DMS114 treated with DMSO at 0.1 percent for 48 hours (cell line): Measurements from ENCODE around the gene MCF2L2.
"Not testable (repeated sequence)": the region's sequence is repeated elsewhere in the genome, so short reads cannot be mapped to it uniquely, and the experiment has no call there.

Experiments used
- DNase-seq: peaks from one replicate; lab custom pipeline; 2025; ENCODE audit not compliant: unreplicated experiment; lab: John Stamatoyannopoulos, UW

The MCF2L2 gene

DNA sequence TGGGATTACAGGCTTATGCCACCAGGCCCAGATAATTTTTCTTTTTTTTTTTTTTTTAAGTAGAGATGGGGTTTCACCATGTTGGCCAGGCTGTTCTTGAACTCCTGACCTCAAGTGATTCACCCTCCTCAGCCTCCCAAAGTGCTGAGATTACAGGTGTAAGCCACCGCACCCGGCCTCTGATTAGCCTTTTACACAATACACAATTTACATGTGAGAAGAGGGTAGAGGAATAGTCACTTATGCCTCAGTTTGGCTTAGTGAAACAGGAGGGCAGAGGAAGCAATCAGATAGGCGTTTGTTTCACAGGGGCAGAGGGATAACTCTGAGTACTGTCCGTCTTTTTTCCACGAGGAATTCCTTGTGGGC lies 56.8 kb downstream of the MCF2L2 start:
- not testable (repeated sequence) for DNase-seq

DNA sequence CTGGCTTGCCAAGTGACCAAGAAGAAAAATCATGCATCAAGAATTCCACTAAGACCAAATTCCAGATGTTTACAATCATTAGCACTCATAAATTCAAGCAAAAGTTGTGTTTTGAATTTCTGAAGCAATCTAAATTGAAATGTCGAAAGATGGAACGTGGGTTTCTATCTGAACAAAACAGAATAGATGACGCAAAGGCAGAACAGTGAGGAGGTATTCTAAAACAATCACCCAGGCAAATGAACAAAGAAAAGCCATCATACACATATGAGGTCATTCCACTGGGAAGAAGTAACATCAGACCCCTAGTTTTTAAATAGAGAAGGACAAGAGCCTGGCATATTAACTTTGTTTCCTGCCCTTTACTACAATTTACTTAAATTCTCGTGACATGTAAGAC lies 58.0 kb downstream of the MCF2L2 start:
- no peak for DNase-seq

DNA sequence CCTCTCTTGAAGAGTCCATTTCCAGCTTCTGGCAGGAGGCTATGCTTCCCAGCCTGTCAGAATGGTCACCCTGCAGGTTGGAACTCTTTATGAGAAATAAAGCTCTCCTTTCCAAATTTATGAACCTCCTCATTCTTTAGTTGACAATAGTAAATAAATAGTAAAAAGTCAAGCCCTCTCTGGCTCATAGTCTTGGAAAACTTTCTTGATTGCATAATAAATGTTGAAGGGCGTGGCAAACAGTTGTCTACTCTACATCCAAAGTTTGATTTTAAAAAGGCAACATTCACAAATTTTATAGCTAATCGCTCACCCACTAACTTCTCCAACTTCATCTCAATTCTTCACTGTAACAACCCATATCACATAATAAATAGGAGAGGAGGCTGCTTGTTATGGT lies 58.8 kb downstream of the MCF2L2 start:
- DNase-seq = no peak

DNA sequence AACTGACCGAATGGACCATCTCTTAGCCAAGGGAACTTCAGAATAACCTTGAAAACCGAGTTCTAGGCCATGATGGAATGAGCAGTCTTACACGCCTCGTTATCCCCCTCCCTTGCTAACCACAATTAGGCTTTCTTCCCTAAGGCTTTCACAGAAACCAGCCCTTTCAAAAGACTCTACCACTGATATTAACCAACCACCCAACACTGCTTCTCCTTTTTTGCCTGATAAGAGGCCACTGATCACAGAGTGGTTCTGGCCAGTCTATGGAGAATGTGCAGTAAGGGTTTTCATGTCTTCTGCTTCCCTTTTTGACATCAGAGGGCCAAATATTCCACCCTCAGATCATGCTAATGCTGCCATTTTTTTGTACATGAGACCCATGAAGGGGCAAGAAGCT lies 59.3 kb downstream of the MCF2L2 start:
- DNase-seq = no peak

DNA sequence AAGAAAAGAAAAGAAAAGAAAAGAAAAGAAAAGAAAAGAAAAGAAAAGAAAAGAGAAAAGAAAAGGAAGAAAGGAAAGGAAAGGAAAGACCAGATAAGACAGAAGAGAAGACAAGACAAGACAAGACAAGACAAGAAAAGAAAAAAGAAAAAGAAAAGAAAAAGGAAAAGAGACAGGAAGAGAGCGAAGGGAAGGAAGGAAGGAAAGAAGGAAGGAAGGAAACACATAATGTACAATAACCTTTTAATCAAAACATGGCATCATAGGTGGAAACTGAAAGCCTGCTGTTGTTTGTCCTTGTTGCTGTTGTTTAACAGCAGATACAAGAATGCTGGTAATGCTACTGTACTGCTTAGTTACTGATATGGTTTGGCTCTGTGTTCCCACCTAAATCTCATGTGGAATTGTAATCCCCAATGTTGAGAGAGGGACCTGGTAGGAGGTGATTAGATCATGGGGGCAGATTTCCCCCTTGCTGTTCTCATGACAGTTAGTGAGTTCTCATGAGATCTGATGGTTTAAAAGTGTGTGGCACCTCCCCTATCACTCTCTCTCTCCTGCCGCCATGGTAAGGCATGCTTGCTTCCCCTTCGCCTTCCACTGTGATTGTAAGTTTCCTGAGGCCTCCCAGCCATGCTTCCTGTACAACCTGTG lies 67.3 kb downstream of the MCF2L2 start:
- DNase-seq = no peak

DNA sequence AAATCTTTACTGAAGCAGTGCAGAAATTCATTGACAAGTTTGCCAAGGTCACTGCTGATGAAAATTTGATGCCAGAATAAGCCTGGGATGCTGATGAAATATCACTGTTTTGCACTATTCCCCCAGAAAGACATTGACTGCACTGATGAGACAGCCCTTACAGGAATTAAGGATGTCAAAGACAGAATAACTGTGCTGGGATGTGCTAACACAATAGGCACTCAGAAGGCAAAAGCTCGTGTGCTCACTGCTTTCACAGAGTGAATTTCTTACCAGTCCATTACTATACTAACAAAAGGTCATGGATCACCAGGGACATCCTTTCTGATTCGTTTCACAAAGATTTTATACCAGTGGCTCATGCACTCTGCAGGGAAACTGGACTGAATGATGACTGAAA lies 69.4 kb downstream of the MCF2L2 start:
- no peak for DNase-seq

DNA sequence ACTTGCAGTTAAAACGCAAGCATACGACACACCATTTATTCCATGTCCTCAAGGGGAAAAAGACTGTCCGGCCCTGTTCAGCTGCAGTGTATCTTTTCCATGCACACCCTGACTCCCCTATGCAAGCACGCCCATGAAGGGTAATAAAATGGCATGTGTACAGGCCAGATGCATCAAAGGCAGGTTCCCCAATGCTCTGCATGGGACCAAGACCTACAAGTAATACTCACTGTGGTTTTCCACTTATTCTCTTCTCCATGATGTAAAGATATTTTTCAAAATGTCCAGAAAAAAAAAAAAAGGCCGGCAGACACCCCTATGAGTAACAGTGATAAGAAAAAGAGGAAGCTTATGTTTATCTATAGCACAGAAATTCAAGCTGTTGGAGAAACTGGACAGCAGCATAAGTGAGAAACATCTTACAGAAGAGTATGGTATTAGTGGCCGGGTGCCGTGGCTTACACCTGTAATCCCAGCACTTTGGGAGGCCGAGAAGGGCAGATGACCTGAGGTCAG lies 70.8 kb downstream of the MCF2L2 start:
- no peak for DNase-seq

DNA sequence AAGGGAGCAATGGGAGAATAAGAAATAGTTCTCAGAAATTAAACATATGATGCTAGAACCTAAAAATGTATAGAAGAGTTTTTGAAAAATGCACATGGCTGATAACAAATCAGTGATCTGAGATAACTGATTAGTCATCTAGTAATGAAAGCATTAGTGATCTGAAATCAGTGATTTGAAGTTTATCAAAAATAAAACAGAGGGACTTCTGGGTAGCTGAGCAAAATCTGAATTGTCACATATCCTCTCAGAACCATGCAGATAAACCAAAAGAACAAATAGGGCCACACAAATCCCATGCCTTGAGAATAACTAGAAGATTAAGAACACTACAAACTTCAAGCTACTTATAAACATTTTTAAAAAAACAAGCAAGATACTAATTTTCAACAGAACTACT lies 71.5 kb downstream of the MCF2L2 start:
- DNase-seq = no peak

DNA sequence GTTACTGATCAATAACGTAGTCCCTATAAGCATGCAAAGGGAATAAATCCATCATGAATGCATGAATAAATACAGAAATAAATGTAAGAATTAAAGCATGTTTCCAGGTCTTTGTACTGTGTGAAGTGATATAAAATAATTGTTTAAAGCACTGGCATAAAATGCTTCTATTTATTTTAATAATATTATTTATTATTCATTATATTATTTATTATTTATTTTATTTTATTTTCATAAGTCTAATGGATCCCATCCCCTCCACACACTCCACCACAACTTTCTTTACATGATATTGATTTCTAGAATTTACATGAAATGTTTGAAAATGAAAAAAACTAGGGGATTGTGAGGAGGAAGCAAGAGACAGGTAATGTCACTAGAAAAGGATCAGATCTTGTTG lies 73.5 kb downstream of the MCF2L2 start:
- DNase-seq = no peak

DNA sequence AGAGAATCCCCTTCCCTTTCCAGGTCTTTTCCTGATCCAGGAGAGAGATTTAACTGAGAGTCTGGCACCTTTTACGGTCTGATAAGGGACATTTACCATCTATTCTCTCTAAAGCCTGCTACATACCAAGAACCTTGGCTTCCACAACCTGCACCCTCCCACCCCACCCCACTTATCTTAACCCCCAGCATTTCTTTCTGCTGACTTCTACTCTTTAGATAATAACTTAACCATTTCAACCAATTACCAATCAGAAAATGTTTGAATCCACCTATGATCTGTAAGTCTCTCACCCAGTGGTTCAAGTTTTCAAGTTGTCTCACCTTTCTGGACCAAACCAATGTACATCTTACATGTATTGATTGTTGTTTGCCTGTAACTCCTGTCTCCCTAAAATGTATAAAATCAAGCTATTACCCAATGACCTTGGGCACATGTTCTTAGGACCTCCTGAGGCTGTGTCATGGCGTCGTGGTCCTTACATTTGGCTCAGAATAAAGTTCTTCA lies 74.0 kb downstream of the MCF2L2 start:
- DNase-seq = no peak

DNA sequence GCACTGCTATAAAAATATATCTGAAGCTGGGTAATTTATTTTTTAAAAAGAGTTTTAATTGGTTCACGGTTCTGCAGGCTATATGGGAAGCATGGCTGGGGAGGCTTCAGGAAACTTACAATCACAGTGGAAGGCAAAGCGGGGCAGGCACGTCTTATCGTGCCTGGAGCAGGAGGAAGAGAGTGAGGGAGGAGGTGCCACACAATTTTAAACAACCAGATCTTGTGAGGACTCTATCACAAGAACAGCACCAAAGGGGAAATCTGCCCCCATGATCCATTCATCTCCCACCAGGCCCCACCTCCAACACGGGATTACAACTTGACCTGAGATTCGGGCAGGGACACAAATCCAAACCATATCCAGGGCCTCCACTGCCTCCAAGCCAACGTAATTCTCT lies 75.0 kb downstream of the MCF2L2 start:
- no peak for DNase-seq

DNA sequence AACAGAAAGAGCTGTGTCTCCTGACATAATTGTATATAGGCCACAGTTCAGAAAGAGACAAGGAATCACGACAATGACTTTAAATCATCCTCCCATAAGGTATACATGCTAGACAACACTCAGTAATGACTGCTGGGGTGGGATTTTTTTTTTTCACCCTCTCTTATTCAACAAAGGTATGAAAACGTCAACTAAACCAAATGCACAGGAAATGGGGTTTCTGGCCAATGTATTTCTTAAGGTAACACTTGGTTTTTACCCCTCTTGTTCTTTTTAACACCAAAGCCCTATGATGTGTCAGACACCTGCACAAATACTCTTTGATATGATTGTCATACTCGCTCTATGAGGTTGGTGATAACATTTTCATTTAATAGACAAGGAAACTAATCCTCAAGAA lies 78.3 kb downstream of the MCF2L2 start:
- no peak for DNase-seq

DNA sequence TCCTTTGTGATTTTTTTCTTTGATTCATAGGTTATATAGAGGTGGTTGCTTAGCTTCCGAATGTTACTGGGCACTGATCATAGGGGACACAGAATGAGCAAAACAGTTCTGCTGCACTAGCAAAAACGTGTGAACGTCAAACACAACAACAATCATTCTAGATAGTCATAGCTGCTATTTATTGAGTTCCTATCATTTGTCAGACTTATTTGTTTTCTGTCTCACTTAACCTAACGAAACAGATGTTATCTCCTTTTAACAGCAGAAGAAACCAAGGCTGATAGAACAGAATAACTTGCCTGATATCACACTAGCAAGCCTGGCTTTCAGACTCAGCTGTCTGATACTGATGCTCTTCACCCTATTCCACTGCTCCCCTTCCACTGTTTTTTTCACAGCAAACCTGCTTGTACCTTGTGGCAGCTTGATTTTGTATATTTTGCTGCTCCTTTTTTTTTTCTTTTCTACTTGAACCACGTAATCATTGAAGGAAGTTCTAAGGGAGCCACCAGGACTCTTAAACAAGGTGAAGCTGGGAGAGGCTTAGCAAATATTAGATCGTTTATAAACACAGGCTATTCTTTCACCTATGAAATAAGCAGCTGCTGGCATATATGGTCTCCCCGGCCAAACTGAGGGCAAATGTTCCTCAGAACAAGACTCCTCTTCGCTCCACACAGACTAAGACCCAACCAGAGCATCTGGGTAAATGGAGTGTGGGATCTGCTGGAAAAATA lies 78.8 kb downstream of the MCF2L2 start:
- DNase-seq = no peak

DNA sequence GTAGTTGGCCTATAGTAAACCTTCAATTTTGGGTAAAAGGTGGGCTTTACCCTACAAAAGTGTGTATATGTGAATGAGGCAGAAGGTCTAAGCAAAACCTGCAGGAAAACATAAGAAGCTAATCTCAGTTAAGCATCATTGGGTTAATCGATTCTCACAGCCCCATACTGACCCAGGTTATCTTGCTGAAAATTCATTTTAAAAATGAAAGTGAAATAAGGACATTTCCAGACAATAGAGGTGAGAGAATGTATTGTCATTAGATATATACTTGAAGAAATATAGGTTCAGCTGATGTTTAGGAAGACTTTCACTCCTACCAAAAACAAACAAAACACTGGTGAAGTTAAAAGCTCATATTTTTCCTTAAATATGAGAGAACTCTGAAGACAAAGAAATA lies 85.6 kb downstream of the MCF2L2 start:
- no peak for DNase-seq

DNA sequence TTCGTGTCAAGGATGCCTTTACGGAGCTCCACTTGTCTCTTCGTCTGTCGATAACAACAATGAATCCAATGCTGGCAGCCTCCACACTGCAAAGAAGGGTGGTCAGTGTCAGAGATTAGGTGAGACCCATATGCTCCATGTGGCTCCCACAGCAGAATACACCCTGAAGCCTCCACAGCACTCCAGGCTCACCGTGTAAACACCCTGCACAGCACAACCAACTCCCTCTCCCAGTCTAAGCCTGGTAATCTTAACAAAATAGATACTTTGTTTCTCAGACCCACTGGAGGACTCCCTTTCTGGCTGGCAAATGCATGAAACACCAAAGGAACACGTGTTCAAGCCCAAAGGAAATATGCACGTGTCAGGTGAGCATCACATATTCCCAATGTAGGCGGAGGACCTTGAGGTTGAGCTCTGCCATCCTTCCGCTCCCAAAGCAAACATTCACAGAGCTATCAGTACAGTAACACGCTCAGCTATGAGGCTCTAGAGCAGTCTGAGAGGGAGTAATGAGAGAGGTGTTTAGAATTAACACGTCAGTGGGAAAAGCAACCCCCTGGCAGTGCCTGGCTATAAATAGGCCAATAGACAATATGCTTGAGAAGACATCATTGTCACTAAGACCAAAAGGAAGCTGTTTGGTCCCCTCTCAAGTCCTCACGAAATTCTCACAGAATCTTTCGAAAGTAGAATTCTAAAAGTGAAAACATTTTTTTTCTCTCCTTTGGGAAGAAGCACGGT lies 86.7 kb downstream of the MCF2L2 start:
- no peak for DNase-seq

DNA sequence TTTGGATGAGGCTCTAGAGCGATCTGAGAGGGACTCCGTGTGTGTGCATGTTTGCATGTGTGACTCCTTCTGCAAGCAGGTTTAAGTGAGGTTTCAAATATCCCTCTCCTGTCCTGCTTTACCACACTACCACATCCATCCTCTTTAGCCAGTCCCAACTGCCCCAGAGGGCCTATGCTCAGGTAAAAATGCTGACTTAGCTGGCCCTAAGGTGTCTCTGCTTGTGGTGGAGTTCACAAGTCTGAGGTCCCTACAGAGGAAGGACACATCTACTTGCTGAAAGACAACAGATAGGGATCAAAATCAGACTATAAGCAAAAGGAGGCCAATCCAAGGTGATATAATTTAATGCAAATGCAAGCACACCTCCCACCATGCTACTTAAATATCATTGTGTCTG lies 88.2 kb downstream of the MCF2L2 start:
- DNase-seq = no peak

DNA sequence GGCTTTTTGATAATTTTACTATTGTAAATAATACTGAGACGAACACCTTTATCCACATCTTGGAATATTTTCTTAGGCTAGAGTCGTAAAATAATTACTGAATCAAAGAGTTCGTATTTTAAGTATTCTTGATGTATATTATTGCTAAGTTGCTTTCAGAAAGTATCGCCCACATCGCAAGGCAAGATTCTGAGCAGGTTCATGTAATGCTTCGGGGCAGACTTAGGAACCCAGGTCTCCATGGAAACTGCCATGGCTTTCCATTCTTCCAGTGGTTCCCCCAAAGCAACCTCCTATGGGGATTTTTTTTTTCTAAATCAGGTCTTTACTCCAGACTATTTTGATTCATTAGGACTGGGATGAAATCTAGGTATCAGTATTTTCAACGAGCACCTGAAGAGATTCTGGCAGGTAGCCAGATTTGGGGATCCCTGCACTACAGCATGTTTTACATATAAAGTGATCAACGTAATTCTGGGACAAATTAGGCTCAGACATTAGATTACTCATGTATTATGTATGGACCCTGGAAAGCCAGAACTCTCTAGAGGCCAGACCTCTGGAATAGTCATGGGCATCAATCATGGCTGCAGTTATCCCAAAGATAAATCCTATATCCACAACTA lies 88.8 kb downstream of the MCF2L2 start:
- no peak for DNase-seq

DNA sequence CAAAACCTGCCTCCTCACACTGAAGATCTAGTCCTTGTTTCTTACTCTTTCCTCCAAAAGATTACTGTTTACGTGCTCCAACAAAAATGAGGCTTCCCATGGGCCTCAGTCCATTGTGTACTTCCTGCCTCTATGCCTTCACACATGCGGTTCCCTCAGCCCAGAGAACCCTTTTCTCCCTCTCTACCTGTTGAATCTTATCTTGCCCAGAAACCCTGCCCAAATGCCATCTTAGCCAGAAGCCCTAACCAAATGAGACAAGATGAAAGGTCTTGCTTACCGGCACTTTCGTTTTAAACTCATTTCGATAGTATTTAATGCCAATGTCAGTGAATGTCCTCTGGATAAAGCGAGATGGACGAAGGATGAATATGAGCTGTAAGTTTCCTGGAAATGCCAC lies 89.9 kb downstream of the MCF2L2 start:
- no peak for DNase-seq

DNA sequence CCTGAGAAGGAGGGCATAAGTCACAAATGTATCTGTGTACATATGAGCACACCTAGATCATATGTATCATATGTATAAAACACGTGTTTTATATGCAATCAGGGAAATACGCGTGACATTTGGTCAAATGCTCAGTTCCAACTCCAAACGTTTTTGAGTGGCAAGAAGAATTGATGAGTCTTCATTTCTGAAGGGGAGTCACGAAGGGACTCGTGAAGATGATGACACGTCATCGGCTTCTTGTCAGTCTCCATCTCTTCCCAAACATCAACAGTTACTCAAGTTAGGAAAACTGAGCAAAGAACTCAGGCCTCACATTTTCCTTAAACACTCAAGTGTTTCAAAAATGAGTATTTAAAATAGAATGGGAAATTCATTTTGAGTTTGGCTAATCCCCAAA lies 95.9 kb downstream of the MCF2L2 start:
- no peak for DNase-seq

DNA sequence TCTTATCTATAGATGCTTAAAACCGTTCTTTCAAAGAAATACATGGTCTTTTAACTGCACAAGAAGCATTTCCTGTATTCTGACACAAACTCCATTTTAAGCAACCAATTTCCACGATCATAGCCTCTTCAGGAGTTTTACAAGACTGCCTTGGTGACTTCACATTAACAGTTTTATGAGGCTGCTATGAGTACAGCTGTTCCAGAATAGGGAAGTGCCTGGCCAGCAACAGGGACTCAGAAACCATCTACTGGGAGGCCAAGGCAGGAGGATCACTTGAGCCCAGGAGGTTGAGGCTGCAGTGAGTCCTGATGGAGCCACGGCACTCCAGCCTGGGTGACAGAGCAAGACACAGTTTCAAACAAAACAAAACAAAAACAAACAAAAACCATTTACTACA lies 96.9 kb downstream of the MCF2L2 start:
- no peak for DNase-seq

DNA sequence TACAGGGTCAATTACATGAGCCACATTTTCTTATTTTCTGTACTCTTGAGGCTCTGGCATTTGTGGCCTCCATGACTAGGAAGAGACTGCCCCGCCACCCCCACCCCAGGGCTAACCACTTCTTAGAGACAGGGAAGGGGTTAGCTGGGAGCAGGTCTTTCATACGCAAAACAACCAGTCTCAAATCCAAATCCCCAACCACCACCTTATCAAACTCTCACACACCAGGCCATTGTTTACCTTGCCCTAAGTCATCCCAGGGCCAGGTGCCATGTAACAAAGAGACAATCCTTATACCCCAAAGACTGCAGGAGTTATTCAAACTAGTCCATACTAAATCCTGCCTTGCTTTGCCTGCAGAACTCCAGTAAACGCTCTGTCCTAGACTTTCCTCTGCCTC lies 97.5 kb downstream of the MCF2L2 start:
- DNase-seq = no peak

DNA sequence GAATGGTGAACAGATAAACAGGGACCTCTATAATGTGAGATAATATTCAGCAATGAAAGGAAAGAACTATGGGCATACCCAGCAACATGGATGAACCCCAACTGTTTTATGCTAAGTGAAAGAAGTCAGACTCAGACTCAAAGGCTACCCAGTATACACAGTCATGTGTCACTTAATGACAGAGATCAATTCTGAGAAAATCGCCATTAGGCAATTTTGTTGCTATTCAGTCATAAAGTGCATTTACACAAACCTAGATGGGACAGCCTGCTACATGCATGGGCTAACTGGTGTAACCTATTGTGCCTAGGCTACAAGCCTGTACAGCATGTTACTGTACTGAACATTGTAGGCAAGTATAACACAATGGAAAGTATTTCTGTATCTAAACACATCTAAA lies 98.9 kb downstream of the MCF2L2 start:
- DNase-seq = no peak
